Measurements from ENCODE around the gene CELA2A.

DNA sequence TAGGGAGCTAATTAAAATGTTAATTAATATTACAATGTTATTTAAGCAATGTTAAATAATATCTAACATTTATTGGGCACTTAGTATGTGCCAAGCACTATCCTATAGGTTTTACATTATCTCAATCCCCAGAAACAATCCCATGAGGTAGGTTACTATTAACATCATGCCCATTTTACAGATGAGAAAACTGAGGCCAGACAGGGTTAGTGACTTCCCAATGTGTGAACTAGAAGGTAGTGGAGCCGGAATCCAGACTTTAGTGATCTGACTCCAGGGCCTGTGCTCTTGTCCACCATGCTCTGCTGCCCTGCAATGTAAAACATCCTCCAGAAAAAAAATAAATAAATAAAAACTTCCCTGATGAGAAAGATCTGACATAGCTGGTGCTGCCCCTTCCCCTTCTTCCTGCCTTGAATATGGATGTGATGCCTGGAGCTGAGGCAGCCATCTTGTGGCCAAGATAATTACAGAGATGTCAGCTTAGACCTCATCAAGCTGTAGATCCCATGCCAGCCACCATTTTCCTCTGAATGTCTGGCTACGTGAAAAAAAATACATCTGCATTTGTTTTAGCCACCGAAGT, 7.6 kb upstream of the CELA2A start:
- TF ChIP-seq, protein P1, sequence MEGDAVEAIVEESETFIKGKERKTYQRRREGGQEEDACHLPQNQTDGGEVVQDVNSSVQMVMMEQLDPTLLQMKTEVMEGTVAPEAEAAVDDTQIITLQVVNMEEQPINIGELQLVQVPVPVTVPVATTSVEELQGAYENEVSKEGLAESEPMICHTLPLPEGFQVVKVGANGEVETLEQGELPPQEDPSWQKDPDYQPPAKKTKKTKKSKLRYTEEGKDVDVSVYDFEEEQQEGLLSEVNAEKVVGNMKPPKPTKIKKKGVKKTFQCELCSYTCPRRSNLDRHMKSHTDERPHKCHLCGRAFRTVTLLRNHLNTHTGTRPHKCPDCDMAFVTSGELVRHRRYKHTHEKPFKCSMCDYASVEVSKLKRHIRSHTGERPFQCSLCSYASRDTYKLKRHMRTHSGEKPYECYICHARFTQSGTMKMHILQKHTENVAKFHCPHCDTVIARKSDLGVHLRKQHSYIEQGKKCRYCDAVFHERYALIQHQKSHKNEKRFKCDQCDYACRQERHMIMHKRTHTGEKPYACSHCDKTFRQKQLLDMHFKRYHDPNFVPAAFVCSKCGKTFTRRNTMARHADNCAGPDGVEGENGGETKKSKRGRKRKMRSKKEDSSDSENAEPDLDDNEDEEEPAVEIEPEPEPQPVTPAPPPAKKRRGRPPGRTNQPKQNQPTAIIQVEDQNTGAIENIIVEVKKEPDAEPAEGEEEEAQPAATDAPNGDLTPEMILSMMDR (conservative IDR thresholded peaks at IDR 0.05; ENCODE audit: low read length), result no peak
- TF ChIP-seq EZH2phosphoT487 (IDR thresholded peaks at IDR 0.05; ENCODE audit: borderline replicate concordance, low read depth, low read length), result no peak
